Hepatocyte (in vitro differentiated cells): Measurements from ENCODE around the gene SYT12. TPM values are rescaled to one million over a fixed set of nuclear protein-coding genes. Genes with fewer than 3 reads are reported as not detected.

Experiments used
- DNase-seq: peaks from one replicate; pipeline ENCODE4 v3.0.0-alpha.2; 2016; ENCODE audit warnings: low spot score
- H2AFZ ChIP-seq: fragments of 200-600 bp; sonication (generic); 2 replicates; pipeline ENCODE4 v1.6.0; 2016; ENCODE audit warnings: antibody characterized with exemption, mild to moderate bottlenecking
- H3K27ac ChIP-seq: fragments of 200-600 bp; sonication (generic); 2 replicates; pipeline ENCODE4 v1.5.1; 2016; ENCODE audit warnings: mild to moderate bottlenecking
- H3K27me3 ChIP-seq: fragments of 200-600 bp; sonication (generic); 2 replicates; pipeline ENCODE4 v1.6.1; 2016
- H3K36me3 ChIP-seq: fragments of 200-600 bp; sonication (generic); replicated peaks from 2 replicates; pipeline ENCODE4 v1.5.1; 2016; ENCODE audit warnings: low read depth; ENCODE audit not compliant: insufficient read depth
- H3K4me1 ChIP-seq: fragments of 200-600 bp; sonication (generic); 2 replicates; pipeline ENCODE4 v1.5.1; 2016; ENCODE audit warnings: mild to moderate bottlenecking, moderate library complexity; ENCODE audit not compliant: insufficient read depth
- H3K4me2 ChIP-seq: fragments of 200-600 bp; sonication (generic); 2 replicates; pipeline ENCODE4 v1.6.0; 2016
- H3K4me3 ChIP-seq: fragments of 200-600 bp; sonication (generic); 2 replicates; pipeline ENCODE4 v1.5.1; 2016; ENCODE audit warnings: mild to moderate bottlenecking
- H3K79me2 ChIP-seq: fragments of 200-600 bp; sonication (generic); 2 replicates; pipeline ENCODE4 v1.6.0; 2017; ENCODE audit warnings: mild to moderate bottlenecking
- H3K9me2 ChIP-seq: fragments of 200-600 bp; sonication (generic); replicated peaks from 2 replicates; pipeline ENCODE4 v1.6.0; 2017; ENCODE audit warnings: mild to moderate bottlenecking; ENCODE audit not compliant: insufficient read depth
- H3K9me3 ChIP-seq: fragments of 200-600 bp; sonication (generic); 2 replicates; pipeline ENCODE4 v1.5.1; 2016; ENCODE audit warnings: low read depth, mild to moderate bottlenecking
- H4K20me1 ChIP-seq: fragments of 200-600 bp; sonication (generic); 2 replicates; pipeline ENCODE4 v1.6.0; 2016; ENCODE audit warnings: mild to moderate bottlenecking; ENCODE audit not compliant: insufficient read depth, poor library complexity, severe bottlenecking
- EZH2 ChIP-seq: fragments of 200-600 bp; sonication (generic); IDR thresholded peaks from 2 replicates; pipeline ENCODE4 v1.6.1; 2016; ENCODE audit warnings: antibody characterized with exemption, mild to moderate bottlenecking, borderline replicate concordance
- EZH2phosphoT487 ChIP-seq: fragments of 200-600 bp; sonication (generic); IDR thresholded peaks from one replicate; pipeline ENCODE4 v1.6.1; 2018; ENCODE audit warnings: antibody characterized with exemption, mild to moderate bottlenecking, low read depth, moderate library complexity; ENCODE audit not compliant: unreplicated experiment, severe bottlenecking
- WGBS: methylation state at CpG from one replicate; pipeline ENCODE4 v1.1.6; 2016; ENCODE audit warnings: low lambda C conversion rate; ENCODE audit errors: missing lambda C conversion rate; 5-methylcytosine and 5-hydroxymethylcytosine counted together
- polyA plus RNA-seq: library from polyadenylated mRNA; unstranded; fragments of >200 nt; fragmentation: Nextera tagmentation; extraction: Ambion mirVana; gene quantifications from 2 replicates; pipeline ENCODE4 v1.2.1, GENCODE V29; 2016
- total RNA-seq: library from RNA; depleted of rRNA; stranded (reverse); fragments of >200 nt; gene quantifications from 2 replicates; pipeline ENCODE4 v1.2.3, GENCODE V29; 2014
- TF ChIP-seq, protein P1 (sequence below): fragments of 200-600 bp; sonication (generic); IDR thresholded peaks from 2 replicates; pipeline ENCODE4 v1.5.1; 2016; ENCODE audit warnings: antibody characterized with exemption, mild to moderate bottlenecking; ENCODE audit not compliant: poor library complexity

SYT12 gene
- total and polyA plus RNA-seq, 2 experiments from 2014 or later = 0.27 to 0.50 TPM

DNA sequence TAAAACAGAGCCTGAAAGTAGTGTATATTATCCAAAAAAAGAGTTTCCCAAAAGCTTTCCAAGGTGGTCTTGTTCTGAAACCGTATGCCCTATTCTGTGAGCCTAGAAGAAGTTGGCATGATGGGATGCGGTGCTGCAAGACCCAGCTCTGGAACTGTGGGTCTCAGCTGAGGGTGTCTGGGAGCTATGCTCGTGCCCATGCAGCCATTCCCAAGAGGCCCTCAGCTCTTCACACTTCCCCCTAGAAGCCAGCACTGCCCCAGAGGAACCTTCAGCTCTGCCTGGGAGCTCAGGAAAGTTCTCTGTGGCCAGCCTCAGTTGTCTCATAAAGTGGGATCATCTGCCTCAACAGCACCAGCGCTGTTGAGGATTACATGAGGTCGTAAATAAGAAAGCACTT lies 6.4 kb upstream of the SYT12 start:
- H4K20me1 ChIP-seq = no peaks in the 10 kb centered on the region
- H2AFZ ChIP-seq = no peak overlapping the region
- no peak overlapping the region for H3K4me2 ChIP-seq
- H3K4me3 ChIP-seq = no peak overlapping the region
- H3K9me2 ChIP-seq = no peaks in the 10 kb centered on the region
- H3K27me3 ChIP-seq = no peaks in the 10 kb centered on the region
- H3K79me2 ChIP-seq = no peaks in the 10 kb centered on the region
- TF ChIP-seq, protein P1, sequence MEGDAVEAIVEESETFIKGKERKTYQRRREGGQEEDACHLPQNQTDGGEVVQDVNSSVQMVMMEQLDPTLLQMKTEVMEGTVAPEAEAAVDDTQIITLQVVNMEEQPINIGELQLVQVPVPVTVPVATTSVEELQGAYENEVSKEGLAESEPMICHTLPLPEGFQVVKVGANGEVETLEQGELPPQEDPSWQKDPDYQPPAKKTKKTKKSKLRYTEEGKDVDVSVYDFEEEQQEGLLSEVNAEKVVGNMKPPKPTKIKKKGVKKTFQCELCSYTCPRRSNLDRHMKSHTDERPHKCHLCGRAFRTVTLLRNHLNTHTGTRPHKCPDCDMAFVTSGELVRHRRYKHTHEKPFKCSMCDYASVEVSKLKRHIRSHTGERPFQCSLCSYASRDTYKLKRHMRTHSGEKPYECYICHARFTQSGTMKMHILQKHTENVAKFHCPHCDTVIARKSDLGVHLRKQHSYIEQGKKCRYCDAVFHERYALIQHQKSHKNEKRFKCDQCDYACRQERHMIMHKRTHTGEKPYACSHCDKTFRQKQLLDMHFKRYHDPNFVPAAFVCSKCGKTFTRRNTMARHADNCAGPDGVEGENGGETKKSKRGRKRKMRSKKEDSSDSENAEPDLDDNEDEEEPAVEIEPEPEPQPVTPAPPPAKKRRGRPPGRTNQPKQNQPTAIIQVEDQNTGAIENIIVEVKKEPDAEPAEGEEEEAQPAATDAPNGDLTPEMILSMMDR = no peak
- TF ChIP-seq EZH2phosphoT487 (no peak), EZH2 (no peak)
- H3K4me1 ChIP-seq = no peaks in the 10 kb centered on the region
- WGBS = 78% methylated on average over 5 of the region's 5 CpGs
- no peak for DNase-seq
- no peaks in the 10 kb centered on the region for H3K36me3 ChIP-seq
- no peak overlapping the region for H3K27ac ChIP-seq
- H3K9me3 ChIP-seq = no peaks in the 10 kb centered on the region

- Histone ChIP-seq H3K4me1 (peaks cover 3% of the 10 kb centered on the region), H2AFZ (no peak overlapping the region), H3K4me2 (no peak overlapping the region), H3K9me2 (no peaks in the 10 kb centered on the region), H3K27me3 (peaks cover 33% of the 10 kb centered on the region), H3K4me3 (no peak overlapping the region), H3K9me3 (no peaks in the 10 kb centered on the region), H4K20me1 (no peaks in the 10 kb centered on the region), H3K27ac (no peak overlapping the region), H3K79me2 (no peaks in the 10 kb centered on the region), H3K36me3 (no peaks in the 10 kb centered on the region)
- no peak for DNase-seq
- 99% methylated on average over 6 of the region's 6 CpGs for WGBS
- TF ChIP-seq, protein P1 = no peak
- TF ChIP-seq EZH2phosphoT487 (no peak), EZH2 (no peak)
Measured at GRCh38 chr11:67020949-67021348, 2.0 kb upstream of the SYT12 start.

DNA sequence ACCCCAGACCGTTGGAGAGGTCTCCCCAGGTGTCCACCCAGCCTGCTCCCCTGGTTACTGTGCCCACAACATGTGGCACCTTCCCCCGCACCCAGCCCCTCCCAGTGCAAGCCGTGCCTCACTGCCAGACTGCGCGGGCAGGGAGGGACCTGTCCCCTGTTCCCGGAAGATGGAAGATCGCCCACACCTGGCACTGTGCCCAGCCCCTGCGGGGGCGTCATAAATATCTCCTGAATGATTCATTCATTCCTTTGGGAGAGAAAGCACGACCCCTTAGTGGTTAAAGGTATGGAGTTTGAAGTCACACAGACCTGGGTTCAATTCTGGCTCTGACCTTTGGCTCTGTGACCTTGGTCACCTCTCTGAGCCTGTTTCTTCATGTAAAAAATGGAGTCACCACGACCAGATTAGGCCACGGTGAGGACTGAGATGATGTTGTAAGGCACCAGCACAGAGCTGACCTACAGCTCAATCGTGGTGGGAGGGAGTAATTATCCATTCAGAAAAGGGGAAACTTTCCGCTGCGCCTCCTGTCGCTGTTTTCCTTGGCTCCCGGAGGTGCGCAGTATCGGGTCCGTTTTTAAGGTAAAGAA lies 497 bp upstream of the SYT12 start:
- Histone ChIP-seq H3K9me3 (no peaks in the 10 kb centered on the region), H3K9me2 (no peaks in the 10 kb centered on the region), H3K4me2 (peak overlapping the region; percentile 90), H3K27ac (no peak overlapping the region), H3K4me1 (peaks cover 3% of the 10 kb centered on the region), H3K79me2 (no peaks in the 10 kb centered on the region), H2AFZ (no peak overlapping the region), H3K27me3 (peaks cover 33% of the 10 kb centered on the region), H4K20me1 (no peaks in the 10 kb centered on the region), H3K36me3 (no peaks in the 10 kb centered on the region), H3K4me3 (no peak overlapping the region)
- DNase-seq = no peak
- TF ChIP-seq, protein P1 = no peak
- TF ChIP-seq EZH2phosphoT487 = no peak
- 41% methylated on average over 20 of the region's 20 CpGs for WGBS

DNA sequence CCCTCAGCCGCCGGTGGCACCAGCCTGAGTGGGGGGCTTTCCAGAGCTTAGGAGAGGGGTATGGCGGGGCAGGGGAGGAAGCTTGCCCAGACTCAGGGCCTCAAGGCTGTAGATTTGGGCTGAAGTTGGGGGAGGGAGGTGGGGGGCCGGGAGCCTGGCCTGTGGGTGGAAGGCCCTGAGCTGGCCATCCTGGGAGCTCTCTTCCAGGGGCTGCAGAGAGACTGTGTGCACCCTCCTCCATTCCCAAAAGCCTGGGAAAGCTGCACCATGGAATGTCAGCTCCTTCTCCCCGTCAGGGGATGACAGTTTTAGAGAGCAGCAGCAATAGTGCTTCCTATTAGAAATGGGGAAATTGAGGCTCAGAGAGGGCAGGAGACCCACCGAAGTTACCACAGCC lies 1.0 kb downstream of the SYT12 start:
- H3K4me1 ChIP-seq = peaks cover 3% of the 10 kb centered on the region
- no peak overlapping the region for H3K27ac ChIP-seq
- no peaks in the 10 kb centered on the region for H4K20me1 ChIP-seq
- no peak for DNase-seq
- H3K9me2 ChIP-seq = no peaks in the 10 kb centered on the region
- H3K27me3 ChIP-seq = peaks cover 33% of the 10 kb centered on the region
- H3K9me3 ChIP-seq = no peaks in the 10 kb centered on the region
- no peaks in the 10 kb centered on the region for H3K36me3 ChIP-seq
- peak overlapping the region; percentile 90 for H3K4me2 ChIP-seq
- H3K4me3 ChIP-seq = no peak overlapping the region
- 59% methylated on average over 5 of the region's 6 CpGs for WGBS
- H2AFZ ChIP-seq = no peak overlapping the region
- peak; percentile 51 for TF ChIP-seq EZH2
- TF ChIP-seq, protein P1 = no peak
- no peaks in the 10 kb centered on the region for H3K79me2 ChIP-seq
